Choroid plexus epithelial cell (primary cell): ENCODE results near the gene CPSF6.
A peak's percentile ranks its signal among the peaks of the same experiment; 100 is the strongest.

ENCODE experiments used
- DNase-seq: peaks from one replicate; pipeline ENCODE4 v3.0.0-alpha.2; 2010; ENCODE audit warnings: low read depth
- H3K4me3 ChIP-seq: 2 replicates; pipeline ENCODE4 v1.5.1; 2011; ENCODE audit warnings: low read depth, mild to moderate bottlenecking, control low read depth, low read length, moderate library complexity
- TF ChIP-seq, protein P1 (sequence below): conservative IDR thresholded peaks from 2 replicates; pipeline ENCODE4 v1.5.1; 2011; ENCODE audit warnings: low read depth, mild to moderate bottlenecking, control low read depth, inconsistent platforms, low read length, moderate library complexity

The CPSF6 gene

DNA sequence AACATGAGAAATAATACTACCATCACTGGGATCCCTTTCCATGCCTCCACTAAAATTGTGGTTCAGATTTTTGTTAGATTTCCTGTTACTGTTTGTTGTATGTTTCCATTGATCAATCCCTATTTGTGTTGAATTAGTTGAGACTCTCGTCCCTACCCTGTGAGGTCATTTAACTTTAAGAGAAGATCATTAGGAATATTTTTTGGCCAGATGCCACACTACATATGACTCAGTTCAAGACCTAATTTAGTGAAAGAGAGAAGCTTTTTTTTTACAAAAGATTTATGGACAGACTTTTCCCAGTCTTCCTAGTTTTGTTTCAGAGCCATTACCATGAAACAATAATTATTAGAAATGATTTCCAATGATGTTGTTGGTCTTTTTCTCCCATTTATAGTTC is 35.5 kb downstream of the CPSF6 start:
- no peak overlapping the region for H3K4me3 ChIP-seq
- TF ChIP-seq, protein P1, sequence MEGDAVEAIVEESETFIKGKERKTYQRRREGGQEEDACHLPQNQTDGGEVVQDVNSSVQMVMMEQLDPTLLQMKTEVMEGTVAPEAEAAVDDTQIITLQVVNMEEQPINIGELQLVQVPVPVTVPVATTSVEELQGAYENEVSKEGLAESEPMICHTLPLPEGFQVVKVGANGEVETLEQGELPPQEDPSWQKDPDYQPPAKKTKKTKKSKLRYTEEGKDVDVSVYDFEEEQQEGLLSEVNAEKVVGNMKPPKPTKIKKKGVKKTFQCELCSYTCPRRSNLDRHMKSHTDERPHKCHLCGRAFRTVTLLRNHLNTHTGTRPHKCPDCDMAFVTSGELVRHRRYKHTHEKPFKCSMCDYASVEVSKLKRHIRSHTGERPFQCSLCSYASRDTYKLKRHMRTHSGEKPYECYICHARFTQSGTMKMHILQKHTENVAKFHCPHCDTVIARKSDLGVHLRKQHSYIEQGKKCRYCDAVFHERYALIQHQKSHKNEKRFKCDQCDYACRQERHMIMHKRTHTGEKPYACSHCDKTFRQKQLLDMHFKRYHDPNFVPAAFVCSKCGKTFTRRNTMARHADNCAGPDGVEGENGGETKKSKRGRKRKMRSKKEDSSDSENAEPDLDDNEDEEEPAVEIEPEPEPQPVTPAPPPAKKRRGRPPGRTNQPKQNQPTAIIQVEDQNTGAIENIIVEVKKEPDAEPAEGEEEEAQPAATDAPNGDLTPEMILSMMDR: no peak
- DNase-seq: peak; percentile 35

DNA sequence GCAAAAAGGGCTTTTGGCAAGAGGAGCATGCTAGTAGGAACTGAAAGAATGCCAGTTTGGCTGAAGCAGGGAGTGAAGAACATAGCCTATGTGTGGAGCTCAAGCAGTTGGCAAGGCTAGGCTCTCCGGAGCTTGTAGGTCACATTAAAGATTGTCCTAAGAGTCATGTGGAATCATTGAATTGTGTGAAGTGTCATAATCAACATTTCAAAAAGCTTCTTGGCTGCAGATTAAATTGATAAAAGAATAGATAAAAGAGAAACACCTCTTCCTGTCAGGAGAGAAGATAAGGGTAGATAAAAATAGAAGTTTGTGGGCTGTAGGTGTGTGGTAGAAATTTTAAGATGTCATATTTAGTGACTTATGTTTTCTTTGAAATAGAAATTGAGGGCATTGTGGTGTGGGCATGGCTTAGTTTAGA is 36.1 kb downstream of the CPSF6 start:
- TF ChIP-seq, protein P1: no peak
- peak; percentile 15 for DNase-seq
- H3K4me3 ChIP-seq: no peak overlapping the region

DNA sequence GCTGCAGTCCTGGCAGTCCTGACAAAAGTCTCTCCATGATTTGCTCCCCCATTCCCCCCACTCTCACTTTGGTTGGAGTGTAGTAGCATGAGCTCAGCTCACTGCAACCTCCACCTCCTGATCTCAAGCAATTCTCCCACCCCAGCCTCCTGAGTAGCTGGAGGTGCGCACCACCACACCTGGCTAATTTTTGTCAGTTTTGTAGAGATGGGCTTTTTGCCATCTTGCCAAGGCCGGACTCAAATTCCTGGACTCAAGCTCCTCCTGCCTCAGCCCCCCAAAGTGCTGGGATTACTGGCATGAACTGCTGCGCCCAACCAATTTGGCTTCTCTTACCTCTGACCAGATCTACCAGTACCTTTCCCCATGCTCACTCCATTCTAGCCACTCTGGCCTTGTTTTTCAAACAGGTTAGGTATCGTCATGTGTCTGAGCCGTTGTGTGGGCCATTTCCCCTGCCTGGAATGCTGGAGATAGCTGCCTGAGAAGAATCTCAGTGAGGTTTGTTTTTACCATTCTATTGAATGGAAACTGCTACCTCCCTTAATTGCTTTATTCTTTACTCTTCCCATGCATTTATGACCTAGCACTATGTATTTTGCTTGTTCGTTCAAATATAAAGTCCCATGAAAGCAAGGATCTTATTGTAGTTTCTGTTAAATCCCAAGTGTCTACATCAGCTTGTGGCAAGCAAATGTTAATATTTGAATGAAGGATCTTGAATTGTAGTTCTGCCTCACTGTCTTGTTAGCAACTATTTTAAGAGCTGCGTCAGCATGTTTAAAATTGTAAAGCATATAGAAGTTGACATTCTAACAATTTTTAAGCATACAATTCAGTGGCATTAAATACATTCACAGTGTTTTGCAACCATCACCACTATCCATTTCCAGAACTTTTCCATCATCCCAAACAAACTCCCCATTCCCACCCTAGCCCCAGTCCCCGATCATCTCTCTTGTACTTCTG is 39.7 kb downstream of the CPSF6 start:
- TF ChIP-seq, protein P1: no peak
- no peak for DNase-seq
- no peak overlapping the region for H3K4me3 ChIP-seq

DNA sequence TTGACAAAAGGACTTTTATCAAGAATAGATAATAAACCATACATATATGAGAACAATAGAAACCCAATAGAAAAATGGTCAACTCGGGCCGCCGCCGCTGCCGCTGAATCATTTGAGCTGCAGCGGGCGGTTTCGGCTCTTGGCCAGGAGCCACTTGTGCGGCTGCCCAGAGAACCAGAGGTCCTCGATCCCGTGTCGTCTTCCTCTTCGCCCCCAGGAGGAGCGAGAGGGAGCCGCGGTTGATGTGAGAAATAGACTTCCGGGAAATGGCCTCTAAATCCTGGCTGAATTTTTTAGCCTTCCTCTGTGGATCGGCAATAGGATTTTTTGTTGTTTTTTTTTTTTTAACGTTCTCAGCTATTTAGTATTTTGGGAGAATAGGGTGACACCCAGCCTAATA is 44.8 kb downstream of the CPSF6 start:
- peak overlapping the region; percentile 23 for H3K4me3 ChIP-seq
- DNase-seq: peak; percentile 83
- TF ChIP-seq, protein P1: peak; percentile 30

DNA sequence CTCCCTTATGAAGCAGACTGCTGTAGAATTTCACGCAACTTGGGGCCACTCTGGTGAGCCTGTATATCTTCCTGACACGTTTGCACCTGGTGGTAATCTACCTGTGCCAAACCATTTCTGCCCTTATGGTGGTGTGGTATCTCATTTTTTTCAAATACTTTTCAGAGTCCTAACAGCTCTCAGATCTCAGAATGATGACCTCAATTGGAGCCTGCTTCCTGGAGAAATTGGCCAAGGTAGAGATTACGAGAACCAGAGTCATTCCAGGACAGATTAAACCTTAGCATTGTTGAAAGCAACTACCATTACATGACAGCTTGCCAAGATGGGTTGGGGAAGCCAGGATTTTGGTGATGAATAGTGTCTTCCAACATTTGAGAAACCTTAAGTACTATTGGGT is 48.2 kb downstream of the CPSF6 start:
- no peak overlapping the region for H3K4me3 ChIP-seq
- TF ChIP-seq, protein P1: no peak
- DNase-seq: no peak

DNA sequence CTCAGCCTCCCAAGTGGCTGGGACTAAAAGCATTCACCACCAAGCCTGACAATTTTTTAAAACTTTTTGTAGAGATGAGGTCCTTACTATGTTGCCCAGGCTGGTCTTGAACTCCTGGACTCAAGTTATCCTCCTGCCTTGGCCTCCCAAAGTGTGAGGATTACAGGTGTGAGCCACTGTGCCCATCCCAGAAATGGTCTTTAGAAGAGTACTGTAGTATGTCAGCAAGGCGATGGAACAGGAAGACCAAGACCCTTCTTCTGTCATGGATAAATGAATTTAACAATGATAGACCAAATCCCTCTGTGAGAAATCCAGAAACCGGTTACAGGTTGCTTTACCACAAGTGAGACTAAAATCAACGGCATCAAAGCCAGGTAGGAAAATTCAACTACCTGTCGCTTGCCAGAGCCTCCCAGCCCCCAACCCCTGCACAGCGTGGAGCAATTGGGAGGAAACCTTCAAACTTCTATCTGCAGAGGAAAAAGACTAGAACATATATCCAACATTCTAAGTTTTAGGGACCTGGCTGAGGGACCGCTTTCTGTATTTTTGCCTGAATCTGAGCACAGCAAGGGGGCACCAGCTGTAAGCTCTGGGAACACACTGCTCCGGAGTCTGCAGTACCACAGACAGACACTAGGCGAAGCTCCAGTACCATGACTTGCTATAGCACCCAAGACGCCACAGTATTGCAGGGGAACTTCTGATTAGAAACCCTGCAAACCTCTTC is 51.3 kb downstream of the CPSF6 start:
- DNase-seq: peak; percentile 94
- TF ChIP-seq, protein P1: peak; percentile 95
- H3K4me3 ChIP-seq: no peak overlapping the region

DNA sequence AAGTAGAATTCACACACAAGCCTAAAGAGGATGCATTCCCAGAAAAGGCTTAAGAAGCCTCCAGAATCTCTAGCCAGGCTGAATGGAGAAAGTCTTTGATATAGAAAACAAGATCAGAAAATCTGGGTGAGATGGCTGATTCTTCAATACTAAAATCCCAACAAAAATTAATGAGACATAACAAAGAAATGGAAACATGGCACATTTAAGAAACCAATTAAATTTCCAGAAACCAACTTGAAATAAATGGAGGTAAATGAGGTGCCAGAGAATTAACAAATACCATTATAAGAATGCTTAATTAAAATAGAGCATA is 51.9 kb downstream of the CPSF6 start:
- TF ChIP-seq, protein P1: no peak
- no peak overlapping the region for H3K4me3 ChIP-seq
- no peak for DNase-seq
